Amniotic stem cell (primary cell): ENCODE data around the gene ELOVL6.
"Not testable (repeated sequence)": the region's sequence is repeated elsewhere in the genome, so short reads cannot be mapped to it uniquely, and the experiment has no call there.

ENCODE experiments used
- DNase-seq: peaks from one replicate; lab custom pipeline; 2025; lab: John Stamatoyannopoulos, UW

ELOVL6 gene

DNA sequence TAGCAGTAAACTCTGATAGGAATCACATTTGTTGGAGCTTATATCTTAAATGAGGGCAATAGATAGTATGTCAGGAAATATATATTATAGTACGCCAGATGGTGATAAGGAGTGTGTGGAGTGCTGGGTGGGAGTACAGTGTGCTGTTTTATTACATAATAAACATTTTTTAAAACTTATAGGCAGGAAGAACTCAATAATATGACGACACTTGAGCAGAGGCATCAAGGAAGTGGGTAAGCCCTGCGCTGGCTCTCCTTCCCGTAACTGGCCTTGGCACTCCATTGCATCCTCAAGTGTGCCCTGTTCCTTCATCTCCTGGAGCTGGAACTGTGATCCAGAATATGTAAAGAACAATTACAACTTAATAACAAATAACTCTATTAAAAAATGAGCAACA lies 123.8 kb downstream of the ELOVL6 start:
- no peak for DNase-seq

DNA sequence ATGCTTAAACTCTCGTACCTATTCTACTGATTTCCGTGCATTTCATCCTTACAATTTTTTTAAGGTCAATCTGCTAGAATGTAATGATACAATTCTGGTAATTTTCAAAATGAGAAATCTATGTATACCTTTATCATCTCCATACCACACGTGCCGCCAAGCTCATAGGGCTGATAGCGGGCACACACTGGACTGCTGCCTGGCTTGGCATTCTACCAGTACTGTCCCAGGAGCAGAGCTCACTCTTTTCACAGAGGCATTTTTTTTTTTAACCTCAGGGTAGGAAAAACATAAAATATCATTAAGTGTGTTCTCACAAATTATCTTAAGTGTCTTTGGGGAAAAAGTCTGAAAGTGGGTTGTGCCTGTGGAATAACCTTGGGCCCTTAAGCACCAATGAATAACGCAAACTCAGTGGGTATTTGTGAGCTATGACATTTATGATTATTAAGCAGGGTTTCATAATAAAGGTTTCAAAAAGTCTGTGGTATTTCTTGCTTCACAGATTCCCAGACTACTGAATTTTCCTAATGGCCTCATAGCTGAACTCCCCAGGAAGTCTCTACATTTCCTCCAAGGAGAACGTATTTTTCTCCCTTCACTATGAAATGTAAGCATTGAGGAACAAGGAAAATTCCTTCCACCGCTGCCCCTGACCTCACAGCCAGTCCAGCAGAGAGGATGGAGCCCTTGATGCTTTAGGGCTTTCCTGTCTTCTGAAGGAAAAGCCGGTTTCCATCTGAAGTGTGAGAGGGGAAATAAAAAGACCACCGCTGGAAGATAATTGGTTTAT lies 125.2 kb downstream of the ELOVL6 start:
- DNase-seq, result no peak

DNA sequence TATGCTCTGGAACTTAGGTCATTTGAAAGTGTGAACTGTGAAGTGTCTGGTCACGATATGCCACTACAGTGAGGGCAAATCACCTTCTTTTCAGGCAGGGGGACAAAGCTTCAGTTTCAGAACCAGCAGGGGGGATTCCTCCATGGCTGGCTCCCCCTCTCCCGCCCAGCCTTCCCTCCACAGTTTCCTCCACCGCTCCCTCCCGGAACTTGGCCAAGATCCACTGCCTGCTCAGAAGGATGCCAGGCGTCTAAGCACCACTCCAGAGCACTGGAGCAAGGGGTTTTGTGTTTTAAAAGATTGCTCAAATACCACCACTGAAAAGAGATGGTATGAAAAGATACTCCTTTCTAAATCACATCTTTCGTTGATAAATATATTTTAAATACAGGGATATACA lies 126.9 kb downstream of the ELOVL6 start:
- DNase-seq, result no peak

DNA sequence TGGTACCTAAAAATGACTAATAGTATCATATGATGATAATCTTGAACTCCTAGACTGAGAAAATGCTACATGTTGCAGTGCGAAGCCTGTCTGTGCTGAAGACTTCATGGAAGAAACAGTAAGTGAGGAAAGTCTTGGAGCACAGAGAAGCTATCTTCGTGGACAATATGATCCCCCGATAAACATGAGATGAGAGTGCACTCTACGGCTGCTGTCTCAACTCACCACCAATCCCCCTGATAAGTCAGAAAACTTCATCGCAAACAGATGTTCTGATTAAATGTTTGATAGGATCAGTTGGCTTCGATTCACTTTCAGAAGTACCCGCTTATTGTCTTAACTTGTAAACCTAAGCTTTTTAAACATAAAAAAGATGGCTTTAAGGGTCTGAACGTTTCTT lies 130.2 kb downstream of the ELOVL6 start:
- DNase-seq, result no peak

DNA sequence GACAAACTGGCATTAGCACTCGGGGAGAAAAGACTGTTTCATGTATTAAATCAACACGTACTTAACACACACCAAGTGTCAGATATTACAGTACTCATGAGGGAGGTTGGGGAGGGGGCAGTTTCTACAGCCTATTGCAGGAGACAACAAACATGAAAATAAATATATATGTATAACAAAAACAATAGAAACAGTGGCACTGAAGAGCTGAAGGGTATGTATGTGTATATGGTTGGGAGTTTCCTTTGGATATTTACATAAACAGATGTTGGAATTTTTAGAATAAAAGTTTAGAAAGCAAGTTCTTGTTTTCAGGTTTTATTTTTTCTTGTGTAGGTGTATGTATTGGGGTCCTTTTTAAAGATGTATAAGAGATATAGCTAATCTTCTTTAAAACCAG lies 133.5 kb downstream of the ELOVL6 start:
- no peak for DNase-seq

DNA sequence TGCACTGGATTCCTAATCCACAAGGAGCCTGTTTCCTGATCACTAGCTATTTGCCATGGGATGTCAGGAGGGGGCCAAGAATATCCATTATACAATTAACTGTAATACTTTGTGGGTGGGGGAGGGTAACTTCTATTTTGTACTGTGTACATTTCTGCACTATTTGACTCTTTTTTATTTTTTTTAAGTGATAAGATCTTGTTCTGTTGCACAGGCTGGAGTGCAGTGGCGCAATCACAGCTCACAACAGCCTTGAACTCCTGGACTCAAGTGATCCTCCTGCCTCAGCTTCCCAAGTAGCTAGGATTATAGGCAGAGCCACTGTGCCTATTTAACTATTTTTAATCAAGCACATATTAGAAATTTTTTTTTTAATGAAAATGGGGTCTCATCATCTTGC lies 134.1 kb downstream of the ELOVL6 start:
- DNase-seq, result no peak

DNA sequence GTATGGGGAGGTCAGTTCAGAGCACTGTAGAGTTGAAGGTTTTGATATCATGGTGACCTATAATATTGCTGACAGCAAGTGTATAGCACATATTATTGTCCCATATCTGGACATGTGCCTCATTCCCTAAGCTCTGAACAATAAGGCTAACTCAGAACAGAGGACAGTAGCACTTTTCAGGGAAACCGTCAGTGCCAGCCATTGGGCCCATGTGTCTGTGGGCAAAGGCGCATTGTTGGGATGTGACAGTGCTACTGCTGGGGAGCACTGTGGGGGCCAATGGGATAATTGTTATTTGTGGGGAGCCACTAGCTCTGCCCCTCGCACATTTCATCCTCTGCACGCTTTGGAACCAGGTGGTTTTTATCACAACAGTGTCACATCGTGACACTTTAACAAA lies 136.2 kb downstream of the ELOVL6 start:
- DNase-seq, result no peak

DNA sequence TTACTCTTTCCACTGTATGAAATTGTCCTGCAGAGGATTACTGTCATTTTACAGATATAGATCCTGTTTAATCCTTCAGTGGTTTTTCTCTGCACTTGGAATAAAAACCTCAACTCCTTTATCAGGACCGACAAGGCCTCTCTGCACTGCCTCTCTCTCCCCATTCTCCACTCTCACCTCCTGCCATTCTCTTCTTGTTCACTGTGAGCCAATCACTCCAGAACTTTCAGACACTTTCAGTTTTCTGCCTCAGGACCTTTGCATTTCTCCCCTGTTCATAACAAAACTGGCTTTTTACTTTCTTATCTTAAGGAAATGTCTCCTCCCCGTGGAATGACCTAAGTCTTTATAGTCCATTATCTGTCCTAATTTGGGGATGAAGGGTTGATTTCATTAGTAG lies 137.3 kb downstream of the ELOVL6 start:
- no peak for DNase-seq

DNA sequence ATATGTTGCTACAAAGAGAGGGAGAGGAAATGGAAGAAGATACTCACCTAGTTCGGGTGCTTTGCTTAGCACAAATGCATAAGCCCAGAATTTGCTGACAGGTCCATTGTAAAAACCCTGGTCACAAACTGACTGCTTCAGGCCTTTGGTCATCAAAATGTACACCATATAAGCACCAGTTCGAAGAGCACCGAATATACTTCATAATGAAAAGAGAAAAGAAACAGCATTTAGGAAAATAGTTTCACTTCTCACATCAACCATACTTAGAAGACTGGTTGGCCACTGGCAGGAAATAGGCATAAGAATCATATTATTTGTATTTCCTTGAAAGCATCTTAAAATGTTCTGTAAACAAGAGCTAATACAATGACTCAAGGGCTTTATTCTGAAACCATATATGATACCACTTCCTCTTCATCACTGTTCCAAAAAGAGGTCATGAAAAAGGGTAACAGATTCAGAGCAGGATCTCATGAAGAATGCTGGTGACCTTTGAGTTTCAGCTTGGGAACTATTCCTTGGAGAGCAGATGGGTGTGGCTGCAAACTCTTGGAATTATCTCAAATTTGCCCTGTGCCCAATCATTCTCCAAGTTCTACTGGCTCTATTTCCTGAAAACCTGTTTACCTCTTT lies 138.7 kb downstream of the ELOVL6 start:
- DNase-seq, result no peak

DNA sequence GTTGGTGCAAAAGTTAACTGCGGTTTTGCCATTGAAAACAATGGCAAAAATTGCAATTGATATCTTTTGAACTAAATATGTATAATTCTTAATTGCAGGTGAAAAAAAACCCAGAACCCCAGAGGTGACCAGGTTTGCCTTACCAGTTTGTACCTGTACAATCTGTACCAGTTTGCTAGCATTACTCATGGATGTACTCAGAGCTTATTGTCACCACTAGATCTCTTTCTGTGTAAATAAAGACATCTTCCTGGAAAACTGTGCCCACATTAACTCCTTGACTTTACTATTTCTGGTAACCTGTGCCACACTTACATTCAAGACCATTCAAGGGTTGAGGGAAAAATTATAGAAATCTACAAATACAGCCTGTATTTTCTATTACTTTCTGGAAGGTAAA lies 139.7 kb downstream of the ELOVL6 start:
- no peak for DNase-seq

DNA sequence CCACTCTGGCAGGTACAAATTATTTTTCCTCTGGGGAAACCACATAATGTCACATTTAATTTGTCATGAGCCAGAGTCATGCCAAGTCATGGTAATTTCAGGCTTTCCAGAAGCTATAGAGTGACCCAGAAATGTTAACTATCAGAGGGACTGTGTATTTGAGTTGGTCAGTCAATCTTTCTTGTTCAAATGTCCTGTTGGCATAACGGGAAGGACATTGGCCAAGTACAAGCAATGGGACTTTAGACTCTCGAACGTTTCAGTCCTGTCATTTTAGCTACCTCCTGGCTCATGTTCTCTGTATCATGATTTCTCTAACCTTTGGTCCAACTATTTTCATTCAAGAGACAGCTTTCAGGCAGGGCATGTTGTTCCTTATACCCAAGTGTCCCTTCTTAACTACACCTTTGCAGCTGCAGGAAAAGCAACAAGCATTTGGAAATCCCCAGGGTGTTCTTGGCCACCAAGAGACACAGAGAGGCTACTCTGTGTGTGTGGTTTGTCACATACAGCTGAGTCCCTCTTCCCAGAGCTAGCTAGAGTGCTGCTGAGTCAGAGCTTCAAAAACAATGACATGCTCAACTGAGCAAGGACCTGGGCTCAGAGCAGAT lies 143.2 kb downstream of the ELOVL6 start:
- no peak for DNase-seq

DNA sequence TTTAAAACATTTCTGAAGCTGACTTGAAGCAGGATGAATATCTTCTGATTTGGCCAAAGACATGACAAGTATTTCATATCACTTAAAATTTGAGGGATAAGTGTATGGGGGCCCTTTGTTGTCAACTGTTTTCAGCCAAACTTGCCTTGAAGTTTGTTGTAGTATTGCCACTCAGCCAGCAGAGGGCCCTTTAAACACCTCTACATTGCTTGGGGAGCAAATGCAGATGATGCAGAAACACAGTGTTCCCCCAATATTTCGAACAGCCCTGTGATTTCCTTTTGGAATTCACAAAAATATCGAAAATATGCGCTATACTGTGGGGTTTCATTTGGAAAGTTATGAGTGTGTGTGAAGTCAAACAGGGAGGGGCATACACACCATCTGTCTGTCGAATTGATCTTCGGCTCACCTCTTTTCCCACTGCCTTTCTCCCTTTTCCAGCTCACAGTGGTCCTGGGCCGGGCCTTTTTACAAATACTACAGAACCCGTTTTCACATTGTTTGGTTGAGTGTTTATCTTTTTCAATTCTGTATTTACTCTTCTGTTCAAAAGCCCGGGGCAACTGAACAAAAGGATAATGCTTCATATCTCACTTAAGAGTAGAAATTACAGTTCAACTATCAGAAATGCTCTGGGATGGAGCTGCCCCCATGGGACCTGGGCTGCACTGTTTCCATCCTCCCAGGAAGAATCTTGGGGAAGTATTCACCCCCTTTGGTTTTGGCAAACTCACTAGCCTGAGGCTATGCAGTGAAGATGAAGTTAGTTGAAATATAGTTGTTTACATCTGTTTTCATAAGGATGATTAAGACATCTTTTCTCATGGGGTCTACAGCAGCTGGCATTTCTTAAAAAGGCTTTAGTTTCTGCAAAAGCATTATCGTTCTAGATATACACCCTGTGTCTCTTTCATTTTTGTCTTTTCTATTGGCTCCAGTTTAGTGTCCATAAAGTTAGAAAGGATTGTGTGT lies 148.2 kb downstream of the ELOVL6 start:
- DNase-seq, result no peak

DNA sequence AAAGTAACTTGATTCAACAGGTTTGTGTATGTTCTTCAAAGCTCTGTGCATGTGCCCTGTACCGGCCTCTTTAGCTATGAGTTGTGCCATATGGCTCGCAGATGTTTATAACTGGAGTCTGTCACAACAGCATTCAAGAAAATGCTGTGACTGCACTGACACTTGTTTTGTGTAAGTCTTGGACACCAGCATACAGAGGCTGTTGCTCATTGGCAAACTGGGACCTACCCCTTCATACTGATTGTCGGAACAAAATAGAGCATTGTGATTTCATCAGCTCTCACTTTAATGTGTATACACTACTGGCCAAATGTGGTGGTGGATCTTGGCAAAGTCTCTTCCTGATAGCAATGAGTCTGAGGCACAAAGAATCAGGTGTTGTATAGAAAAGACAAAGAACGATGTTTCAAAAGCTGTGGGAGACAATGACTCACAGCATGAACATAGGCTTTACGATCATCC lies 151.8 kb downstream of the ELOVL6 start:
- DNase-seq, result no peak

DNA sequence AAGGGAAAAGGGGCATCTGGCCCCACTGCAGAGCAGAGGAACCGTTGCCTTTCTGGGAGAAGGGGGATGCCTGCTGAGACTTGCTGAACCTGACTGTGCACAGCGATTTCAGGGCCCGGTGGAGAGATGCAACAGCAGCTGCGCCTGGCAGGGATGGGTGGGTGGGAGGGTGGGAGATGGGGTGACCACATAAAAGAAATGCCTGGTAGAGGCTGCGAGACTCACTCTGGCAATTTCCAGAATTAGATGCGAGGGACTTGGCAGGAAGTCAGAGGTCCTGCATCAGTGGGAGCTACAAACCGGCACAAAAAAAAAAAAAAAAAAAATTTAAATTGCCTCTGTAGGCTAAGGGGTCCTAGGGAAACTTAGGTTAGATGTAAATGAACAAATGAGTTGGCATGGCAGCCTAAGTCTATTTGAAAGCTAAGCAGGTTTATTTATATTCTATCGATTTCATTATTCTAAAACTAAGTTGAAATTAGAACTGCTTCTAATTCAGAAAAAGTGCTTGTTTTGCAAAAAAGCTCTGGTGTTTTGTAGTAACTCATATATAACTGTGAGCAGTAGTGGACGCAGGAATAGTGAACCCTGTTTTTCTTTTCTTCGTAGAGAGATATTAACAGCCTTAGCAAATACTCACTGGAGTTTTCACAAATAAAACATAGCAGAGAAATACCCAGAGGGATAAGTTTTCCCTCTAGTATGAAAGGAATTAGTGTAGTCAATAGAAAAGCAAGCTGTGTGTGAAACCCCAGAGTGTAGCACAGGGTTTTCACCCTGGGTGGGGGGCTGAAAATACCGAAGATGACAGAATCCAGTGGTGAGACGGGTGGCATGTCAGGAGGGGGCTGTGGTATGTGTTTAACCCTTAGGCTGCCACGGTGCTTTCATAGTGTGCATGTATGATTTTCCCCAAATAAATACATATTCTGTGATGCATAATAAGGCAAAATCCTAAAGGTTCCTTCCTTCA lies 155.6 kb downstream of the ELOVL6 start:
- DNase-seq, result no peak

DNA sequence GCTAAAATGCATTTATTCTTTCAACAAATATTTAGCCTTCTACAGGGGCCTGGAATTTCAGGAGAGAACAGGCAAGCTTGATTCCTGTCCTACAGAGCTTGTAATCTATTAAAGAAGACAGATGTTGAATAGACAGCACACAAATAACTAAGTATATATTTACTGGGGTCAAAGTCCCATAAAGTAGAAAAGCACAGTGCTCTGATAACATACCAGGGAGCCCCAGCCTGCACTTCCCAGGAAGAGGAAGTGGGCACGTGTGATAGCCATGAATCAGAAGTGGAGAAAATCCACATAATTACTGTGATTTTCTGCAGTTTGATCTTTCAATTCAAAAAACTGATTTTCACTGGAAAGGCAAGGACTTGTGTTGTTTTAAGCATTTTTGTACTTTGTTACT lies 156.7 kb downstream of the ELOVL6 start:
- DNase-seq, result no peak

DNA sequence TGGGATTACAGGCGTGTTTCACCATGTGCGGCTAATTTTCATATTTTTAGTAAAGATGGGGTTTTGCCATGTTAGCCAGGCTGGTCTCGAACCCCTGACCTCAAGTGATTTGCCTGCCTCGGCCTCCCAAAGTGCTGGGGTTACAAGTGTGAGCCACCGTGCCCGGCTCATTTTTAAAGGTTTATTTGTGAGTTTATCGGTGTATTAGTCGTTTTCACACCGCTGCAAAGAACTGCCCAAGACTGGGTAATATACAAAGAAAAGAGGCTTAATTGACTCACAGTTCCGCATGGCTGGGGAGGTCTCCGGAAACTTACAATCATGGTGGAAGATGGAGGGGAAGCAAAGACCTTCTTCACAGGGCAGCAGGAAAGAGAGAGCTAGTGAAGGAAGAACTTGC lies 159.3 kb downstream of the ELOVL6 start:
- DNase-seq, result not testable (repeated sequence)

DNA sequence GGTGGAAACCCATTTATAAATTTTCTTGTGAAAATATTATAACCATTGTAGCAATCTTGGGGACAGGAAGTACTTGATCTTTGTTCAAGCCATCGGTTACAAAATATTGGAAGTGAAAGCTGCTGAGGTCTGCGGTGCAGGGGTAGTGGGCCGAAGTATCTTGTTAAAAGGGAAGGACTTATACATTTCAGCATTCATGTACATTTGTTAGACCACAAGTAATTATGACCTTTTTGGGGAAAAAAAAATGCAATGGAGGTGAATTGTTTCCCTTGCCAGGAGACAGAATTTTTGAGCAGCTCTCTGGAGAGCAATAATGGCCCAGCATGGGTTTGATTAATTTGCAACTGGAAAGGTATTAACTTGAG lies 164.4 kb downstream of the ELOVL6 start:
- DNase-seq, result no peak

DNA sequence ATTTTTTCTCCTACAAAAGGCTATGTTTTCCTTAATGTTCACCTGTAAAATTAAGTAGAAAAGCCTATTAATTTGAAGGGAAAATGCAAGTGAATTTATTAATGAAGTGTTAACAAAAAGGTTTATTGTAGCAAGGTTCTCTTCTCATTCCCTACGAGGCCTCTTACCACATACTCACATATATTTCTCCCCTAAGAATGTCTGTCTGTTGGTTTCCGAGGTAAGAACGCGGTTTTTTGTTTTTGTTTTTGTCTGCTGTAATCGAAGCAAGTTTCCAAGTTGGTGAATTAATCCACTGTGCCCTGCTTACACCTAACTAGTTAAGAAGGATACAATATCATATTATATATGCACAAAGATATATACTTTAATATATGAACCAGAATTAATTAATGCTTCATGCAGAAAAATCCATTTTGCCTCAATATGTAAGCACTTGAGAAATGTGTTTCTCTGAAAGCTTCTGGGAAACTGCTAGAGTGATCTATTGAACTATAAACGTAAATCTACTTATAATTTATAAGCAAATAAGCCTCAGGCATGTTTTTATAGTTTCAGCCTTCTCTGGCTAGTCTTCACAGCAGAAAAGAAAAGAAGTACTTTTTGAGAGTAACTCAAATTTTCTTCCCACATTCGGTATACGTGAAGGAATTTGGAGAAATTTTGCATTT lies 164.9 kb downstream of the ELOVL6 start:
- DNase-seq, result no peak

DNA sequence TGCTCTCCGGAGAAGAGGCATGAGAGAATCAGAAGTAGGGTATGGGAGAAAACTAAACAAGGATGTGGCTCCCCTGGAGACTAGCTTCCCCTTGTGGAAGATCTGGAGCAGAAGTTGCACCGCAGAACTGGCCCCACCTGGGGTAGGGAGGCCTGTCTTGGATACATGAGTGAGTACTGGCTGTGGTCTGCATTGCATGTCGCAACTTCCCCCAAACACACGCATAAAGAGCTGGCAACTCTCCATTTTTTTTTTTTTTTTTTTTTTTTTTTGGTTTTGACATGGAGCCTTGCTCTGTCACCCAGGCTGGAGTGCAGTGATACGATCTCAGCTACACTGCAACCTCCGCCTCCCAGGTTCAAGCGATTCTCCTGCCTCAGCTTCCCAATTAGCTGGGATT lies 165.8 kb downstream of the ELOVL6 start:
- DNase-seq, result no peak

DNA sequence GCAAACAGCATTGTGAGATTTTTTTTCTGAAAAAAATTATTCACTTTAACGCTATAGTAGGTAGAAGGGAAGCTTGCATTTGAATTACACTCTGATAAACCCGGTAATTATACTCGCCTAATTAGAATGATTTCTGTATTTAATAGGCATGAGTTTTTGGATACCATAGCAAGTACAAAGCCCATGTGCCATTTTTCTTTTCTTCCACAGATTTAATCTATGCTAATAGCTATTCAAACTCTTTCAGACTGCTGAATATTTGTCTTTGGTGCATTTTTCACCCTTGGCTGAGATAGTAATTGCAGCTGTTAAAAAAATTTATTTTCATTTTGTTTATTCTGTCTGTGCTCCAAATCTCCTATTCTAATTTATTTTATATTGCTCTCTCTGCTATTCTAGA lies 172.7 kb downstream of the ELOVL6 start:
- no peak for DNase-seq
